Measurements from ENCODE around the gene DNER.
"Not testable (repeated sequence)": the region's sequence is repeated elsewhere in the genome, so short reads cannot be mapped to it uniquely, and the experiment has no call there.

Gene DNER

DNA sequence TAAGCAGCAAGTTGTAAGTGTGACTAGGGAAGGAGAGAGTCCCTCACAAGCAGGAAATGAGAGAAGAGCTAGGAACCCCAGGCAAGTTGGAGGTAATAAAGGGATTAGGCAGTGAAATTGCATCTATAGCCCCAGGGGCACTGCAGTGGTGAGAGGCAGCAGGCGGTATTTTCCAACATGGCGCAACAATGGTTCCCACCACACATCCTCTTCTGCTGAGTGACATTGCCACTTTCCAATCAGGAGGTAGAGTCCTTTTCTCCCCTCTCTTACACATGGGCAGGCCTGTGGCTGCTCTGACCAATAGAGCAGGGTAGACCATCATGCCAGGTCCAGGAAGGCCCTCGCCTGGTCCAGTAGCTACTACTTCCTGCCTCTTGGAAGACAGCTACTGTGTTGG is 86.6 kb downstream of the DNER start:
- TF ChIP-seq, protein P1, sequence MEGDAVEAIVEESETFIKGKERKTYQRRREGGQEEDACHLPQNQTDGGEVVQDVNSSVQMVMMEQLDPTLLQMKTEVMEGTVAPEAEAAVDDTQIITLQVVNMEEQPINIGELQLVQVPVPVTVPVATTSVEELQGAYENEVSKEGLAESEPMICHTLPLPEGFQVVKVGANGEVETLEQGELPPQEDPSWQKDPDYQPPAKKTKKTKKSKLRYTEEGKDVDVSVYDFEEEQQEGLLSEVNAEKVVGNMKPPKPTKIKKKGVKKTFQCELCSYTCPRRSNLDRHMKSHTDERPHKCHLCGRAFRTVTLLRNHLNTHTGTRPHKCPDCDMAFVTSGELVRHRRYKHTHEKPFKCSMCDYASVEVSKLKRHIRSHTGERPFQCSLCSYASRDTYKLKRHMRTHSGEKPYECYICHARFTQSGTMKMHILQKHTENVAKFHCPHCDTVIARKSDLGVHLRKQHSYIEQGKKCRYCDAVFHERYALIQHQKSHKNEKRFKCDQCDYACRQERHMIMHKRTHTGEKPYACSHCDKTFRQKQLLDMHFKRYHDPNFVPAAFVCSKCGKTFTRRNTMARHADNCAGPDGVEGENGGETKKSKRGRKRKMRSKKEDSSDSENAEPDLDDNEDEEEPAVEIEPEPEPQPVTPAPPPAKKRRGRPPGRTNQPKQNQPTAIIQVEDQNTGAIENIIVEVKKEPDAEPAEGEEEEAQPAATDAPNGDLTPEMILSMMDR (IDR thresholded peaks at IDR 0.05; ENCODE audit: insufficient read depth, low read length, missing control alignments), result no peak
- ChIA-PET POLR2A (no interaction called here), CTCF (no interaction called here)
- no peak overlapping the region for H3K4me3 ChIP-seq (ENCODE audit: low read depth, low read length)
- DNase-seq (ENCODE audit: low read depth, low spot score), result no peak

DNA sequence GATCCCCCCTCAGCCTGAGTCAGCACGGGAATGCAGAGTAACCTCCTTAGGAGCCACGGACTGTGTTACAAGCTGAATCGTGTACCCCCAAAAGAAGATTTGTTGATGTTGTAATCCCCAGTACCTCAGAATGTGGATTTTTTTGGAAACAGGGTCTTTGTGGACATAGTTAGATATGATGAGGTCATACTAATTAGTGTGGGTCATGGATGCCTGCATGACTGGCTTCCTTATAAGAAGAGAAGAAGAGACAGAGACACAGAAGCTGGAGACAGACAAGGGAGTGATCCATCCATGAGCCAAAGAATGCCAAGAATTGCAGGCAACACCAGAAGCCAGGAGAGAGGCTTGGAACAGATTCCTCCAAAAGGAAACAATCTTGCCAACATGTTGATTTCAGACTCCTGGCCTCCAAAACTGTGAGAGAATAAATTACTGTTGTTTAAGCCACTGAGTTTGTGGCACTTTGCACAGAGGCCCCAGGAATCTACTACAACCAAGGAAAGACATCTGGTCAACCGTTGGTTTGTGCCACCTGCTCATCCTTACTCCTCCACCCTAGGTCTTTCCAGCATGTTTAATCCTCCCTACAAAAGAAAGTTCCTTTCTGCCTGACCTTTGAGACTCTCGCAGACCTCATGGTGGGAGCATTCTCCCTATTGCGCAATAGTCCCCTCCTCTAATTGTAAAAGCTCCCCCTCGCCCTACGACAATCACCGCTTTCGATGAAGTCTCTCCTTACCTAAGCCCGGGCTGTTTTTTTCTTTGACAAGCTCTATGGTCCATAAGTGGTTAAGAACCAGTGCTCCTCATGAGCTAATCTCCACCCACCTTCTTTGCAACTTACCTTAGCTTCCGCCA is 91.6 kb downstream of the DNER start:
- TF ChIP-seq, protein P1 (IDR thresholded peaks at IDR 0.05; ENCODE audit: insufficient read depth, low read length, missing control alignments), result no peak
- DNase-seq (ENCODE audit: low read depth, low spot score), result no peak
- ChIA-PET CTCF (no interaction called here), POLR2A (no interaction called here)
- no peak overlapping the region for H3K4me3 ChIP-seq (ENCODE audit: low read depth, low read length)

DNA sequence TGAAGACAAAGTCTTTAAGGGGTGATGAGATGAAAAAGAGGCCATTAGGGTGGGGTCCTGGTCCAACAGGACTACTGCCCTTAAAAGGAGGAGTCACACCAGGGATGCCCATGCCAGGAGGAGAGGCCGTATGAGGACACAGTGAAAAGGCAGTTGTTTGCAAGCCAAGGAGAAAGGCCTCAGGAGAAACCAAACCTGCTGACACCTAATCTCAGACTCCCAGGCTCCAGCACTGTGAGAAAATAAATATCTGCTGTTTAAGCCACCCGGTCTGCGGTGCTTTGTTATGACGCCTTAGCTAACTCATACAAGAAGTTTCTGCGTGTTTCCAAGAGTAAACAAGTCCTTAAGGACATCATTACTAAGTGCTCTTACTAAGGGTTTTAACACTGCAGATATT is 93.6 kb downstream of the DNER start:
- CTCF ChIA-PET, result no interaction called here
- no peak overlapping the region for H3K4me3 ChIP-seq (ENCODE audit: low read depth, low read length)
- POLR2A ChIA-PET, result no interaction called here
- TF ChIP-seq, protein P1 (IDR thresholded peaks at IDR 0.05; ENCODE audit: insufficient read depth, low read length, missing control alignments), result no peak
- no peak for DNase-seq (ENCODE audit: low read depth, low spot score)

DNA sequence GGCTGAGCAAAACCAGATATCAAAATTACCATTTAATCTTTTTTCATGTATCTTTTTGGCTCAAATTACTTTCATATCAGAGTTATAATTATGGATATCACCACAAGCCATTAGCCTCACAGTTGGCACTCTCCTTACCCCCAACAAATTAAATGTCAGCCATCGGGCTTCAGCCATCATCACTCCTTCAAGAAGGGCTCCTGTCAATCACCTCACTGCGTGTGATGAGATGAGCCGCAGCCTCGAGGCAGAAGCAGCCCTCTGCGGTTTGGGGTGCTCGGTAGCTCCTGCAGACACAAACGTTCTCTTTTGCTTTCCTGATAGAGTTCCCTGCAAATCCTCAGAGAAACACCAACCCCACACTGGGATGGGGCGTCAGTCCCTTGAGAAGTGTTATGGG is 94.1 kb downstream of the DNER start:
- POLR2A ChIA-PET, result no interaction called here
- DNase-seq (ENCODE audit: low read depth, low spot score), result no peak
- TF ChIP-seq, protein P1 (IDR thresholded peaks at IDR 0.05; ENCODE audit: insufficient read depth, low read length, missing control alignments), result no peak
- no peak overlapping the region for H3K4me3 ChIP-seq (ENCODE audit: low read depth, low read length)
- CTCF ChIA-PET, result no interaction called here

DNA sequence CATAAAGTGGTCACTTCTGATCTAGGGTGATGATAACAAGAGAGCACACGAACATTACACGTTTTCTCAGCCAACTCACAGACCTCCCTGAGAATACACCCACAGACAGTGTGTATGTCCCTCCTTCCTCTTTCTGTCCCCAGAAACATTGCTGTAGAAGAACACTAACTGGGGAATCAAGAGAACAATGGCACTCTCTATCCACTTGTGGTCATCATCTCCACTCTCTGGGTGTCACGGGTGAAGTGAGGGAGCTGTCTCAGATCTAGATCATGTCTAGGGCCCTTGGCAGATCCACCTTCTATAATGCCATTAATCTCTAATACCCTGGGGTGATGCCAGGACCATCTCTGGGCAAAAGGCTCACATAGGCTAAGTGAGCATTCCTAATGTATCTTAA is 97.9 kb downstream of the DNER start:
- H3K4me3 ChIP-seq (ENCODE audit: low read depth, low read length), result no peak overlapping the region
- CTCF ChIA-PET, result no interaction called here
- POLR2A ChIA-PET, result no interaction called here
- TF ChIP-seq, protein P1 (IDR thresholded peaks at IDR 0.05; ENCODE audit: insufficient read depth, low read length, missing control alignments), result no peak
- no peak for DNase-seq (ENCODE audit: low read depth, low spot score)

DNA sequence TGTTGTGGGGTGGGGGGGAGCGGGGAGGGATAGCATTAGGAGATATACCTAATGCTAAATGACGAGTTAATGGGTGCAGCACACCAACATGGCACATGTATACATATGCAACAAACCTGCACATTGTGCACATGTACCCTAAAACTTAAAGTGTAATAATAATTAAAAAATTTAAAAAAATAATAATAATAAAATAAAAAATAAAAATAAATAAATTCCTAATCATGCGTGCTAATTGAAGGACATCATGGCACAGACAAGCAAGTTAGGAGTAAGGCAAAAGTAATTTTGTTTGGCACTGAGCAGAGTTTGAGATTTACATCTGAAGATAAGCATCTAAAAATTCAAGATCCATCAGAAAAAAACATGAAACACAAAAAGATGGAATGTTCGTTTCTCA is 100.3 kb downstream of the DNER start:
- CTCF ChIA-PET; DNase-seq (ENCODE audit: low read depth, low spot score); POLR2A ChIA-PET; H3K4me3 ChIP-seq (ENCODE audit: low read depth, low read length): not testable (repeated sequence)

DNA sequence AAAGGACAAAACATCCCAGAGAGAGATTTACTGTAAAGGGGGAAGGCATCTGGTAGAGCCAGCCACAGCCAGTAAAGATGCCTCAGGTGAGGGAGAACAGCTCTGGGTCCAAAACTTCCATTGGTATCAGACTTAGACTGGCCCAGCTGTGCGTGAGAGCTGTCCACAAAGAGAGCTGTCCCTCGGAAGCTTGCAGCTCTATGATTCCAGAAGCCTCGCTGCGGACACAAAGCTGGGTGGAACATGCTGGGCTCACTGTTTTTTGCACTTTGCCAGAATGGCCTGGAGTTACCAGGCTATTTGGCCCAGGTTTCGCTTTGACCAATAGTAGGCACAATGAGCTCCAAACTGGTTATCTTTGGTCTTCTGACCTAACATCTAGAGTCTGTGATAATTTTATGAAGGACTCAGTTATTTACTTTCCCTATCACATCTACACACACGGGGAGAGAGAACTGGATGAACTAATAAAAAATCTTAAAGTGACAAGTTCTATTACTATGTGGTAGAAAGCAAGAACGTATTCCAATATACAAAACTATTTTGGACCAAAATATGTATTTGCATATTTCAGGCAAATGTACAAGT is 101.9 kb downstream of the DNER start:
- ChIA-PET CTCF (no interaction called here), POLR2A (no interaction called here)
- no peak overlapping the region for H3K4me3 ChIP-seq (ENCODE audit: low read depth, low read length)
- DNase-seq (ENCODE audit: low read depth, low spot score), result no peak
- TF ChIP-seq, protein P1 (IDR thresholded peaks at IDR 0.05; ENCODE audit: insufficient read depth, low read length, missing control alignments), result no peak
